Nephron progenitor cell (in vitro differentiated cells): ENCODE measurements around the gene CDC37.

Source experiments
- DNase-seq: peaks from one replicate; pipeline ENCODE4 v3.0.0; 2021
- H3K27ac Mint-ChIP-seq: 2 replicates; pipeline ENCODE4 v1.8.0; 2021; ENCODE audit warnings: mild to moderate bottlenecking, moderate library complexity, mixed read lengths
- H3K27me3 Mint-ChIP-seq: 2 replicates; pipeline ENCODE4 v1.8.0; 2021; ENCODE audit warnings: mild to moderate bottlenecking, low read depth, mixed read lengths; ENCODE audit not compliant: poor library complexity
- H3K36me3 Mint-ChIP-seq: 2 replicates; pipeline ENCODE4 v1.8.0; 2021; ENCODE audit warnings: low read depth, mixed read lengths
- H3K4me1 Mint-ChIP-seq: 2 replicates; pipeline ENCODE4 v1.8.0; 2021; ENCODE audit warnings: mixed read lengths
- H3K4me3 Mint-ChIP-seq: 2 replicates; pipeline ENCODE4 v1.8.0; 2021; ENCODE audit warnings: mild to moderate bottlenecking, moderate library complexity, mixed read lengths
- H3K9me3 Mint-ChIP-seq: 2 replicates; pipeline ENCODE4 v1.8.0; 2021; ENCODE audit warnings: mild to moderate bottlenecking, moderate library complexity, mixed read lengths
- CTCF ChIP-seq: fragments of 200-600 bp; sonication (generic); IDR thresholded peaks from 2 replicates; pipeline ENCODE4 v1.5.0; 2021; ENCODE audit warnings: antibody characterized with exemption

Gene CDC37

GRCh38 chr19:10352764-10353671 lies 50.3 kb downstream of the CDC37 start:
- TF ChIP-seq CTCF, result no peak
- Mint-ChIP-seq H3K4me1 (peaks cover 23% of the 10 kb centered on the region), H3K27ac (peak overlapping the region; percentile 99), H3K36me3 (peaks cover 18% of the 10 kb centered on the region), H3K27me3 (peaks cover 5% of the 10 kb centered on the region), H3K4me3 (peak overlapping the region; percentile 80), H3K9me3 (no peaks in the 10 kb centered on the region)
- DNase-seq, result peak; percentile 94

DNA sequence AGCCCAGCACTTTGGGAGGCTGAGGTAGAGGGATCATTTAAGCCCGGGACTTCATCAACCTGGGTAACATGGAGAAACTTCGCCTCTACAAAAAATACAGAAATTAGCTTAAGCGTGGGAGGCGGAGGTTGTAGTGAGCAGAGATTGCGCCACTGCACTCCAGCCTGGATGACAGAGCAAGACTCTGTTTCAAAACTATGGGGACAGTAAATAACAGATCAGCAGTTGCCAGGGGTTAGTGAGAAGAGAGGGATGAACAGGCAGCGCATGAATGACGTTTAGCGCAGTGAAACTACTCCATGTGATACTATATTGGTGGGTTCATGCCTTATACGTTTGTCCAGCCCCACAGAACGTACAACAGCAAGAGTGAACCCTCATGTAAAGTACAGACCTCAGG lies 56.8 kb downstream of the CDC37 start:
- DNase-seq, result no peak
- no peak for TF ChIP-seq CTCF
- Mint-ChIP-seq H3K4me1 (peaks cover 6% of the 10 kb centered on the region), H3K27ac (no peak overlapping the region), H3K27me3 (peaks cover 10% of the 10 kb centered on the region), H3K4me3 (no peak overlapping the region), H3K36me3 (no peaks in the 10 kb centered on the region), H3K9me3 (no peaks in the 10 kb centered on the region)

GRCh38 chr19:10344780-10345179 lies 58.6 kb downstream of the CDC37 start:
- Mint-ChIP-seq H3K4me3 (no peak overlapping the region), H3K36me3 (no peaks in the 10 kb centered on the region), H3K9me3 (no peaks in the 10 kb centered on the region), H3K27ac (no peak overlapping the region), H3K27me3 (peaks cover 16% of the 10 kb centered on the region), H3K4me1 (peaks cover 11% of the 10 kb centered on the region)
- DNase-seq, result no peak
- TF ChIP-seq CTCF, result no peak

DNA sequence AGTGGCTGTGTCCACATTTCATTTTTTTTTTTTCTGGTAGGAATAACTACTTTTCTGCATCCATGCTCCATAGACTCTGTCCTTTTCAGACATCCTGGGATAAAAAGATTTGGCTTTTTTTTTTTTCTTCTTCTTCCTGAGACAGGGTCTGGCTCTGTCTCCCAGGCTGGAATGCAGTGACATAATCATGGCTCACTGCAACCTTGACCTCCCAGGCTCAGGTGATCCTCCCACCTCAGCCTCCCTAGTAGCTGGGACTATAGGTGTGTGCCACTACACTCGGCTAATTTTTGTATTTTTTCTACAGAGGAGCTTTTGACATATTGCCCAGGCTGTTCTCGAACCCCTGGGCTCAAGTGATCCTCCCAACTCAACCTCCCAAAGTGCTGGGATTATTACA lies 59.8 kb downstream of the CDC37 start:
- Mint-ChIP-seq H3K4me1 (peaks cover 11% of the 10 kb centered on the region), H3K4me3 (no peak overlapping the region), H3K36me3 (no peaks in the 10 kb centered on the region)

More for the DNA sequence above, 59.8 kb downstream of the CDC37 start:
- no peak for TF ChIP-seq CTCF
- H3K27ac Mint-ChIP-seq, result no peak overlapping the region
- H3K9me3 Mint-ChIP-seq, result no peaks in the 10 kb centered on the region
- H3K27me3 Mint-ChIP-seq, result peaks cover 24% of the 10 kb centered on the region
- no peak for DNase-seq
